Vagina (tissue), 2 donors: ENCODE results near the gene ZMYND15.

ENCODE experiments used
- POLR2A ChIP-seq, 2 donors: fragments of 450-650 bp; IDR thresholded peaks; one replicate each; pipeline ENCODE4 v1.6.1; 2017; ENCODE audit warnings: antibody characterized with exemption in 2 of 2, mild to moderate bottlenecking in 2 of 2, moderate library complexity in 2 of 2
- POLR2AphosphoS5 ChIP-seq, 2 donors: sonication (generic); formaldehyde crosslinking; IDR thresholded peaks; one replicate each; pipeline ENCODE4 v1.9.0; 2017; ENCODE audit warnings: antibody characterized with exemption in 2 of 2, mild to moderate bottlenecking in 2 of 2, low read depth in 1 of 2; ENCODE audit not compliant: insufficient read depth in 1 of 2
- TF ChIP-seq, protein P1 (sequence below), 3 experiments: fragments of 450-650 bp in 2 of 3; fragments of 200-600 bp in 1 of 3; sonication (generic) in 1 of 3; IDR thresholded peaks; one replicate each; pipeline ENCODE4 v1.5.1; 2017 to 2019; ENCODE audit warnings: antibody characterized with exemption in 3 of 3, mild to moderate bottlenecking in 2 of 3, moderate library complexity in 2 of 3

- TF ChIP-seq POLR2A (IDR thresholded peaks at IDR 0.05) (no peak), POLR2AphosphoS5 (IDR thresholded peaks at IDR 0.05; ENCODE audit: insufficient read depth in 1 of 2, low read depth in 1 of 2) (no peak)
- TF ChIP-seq, protein P1, sequence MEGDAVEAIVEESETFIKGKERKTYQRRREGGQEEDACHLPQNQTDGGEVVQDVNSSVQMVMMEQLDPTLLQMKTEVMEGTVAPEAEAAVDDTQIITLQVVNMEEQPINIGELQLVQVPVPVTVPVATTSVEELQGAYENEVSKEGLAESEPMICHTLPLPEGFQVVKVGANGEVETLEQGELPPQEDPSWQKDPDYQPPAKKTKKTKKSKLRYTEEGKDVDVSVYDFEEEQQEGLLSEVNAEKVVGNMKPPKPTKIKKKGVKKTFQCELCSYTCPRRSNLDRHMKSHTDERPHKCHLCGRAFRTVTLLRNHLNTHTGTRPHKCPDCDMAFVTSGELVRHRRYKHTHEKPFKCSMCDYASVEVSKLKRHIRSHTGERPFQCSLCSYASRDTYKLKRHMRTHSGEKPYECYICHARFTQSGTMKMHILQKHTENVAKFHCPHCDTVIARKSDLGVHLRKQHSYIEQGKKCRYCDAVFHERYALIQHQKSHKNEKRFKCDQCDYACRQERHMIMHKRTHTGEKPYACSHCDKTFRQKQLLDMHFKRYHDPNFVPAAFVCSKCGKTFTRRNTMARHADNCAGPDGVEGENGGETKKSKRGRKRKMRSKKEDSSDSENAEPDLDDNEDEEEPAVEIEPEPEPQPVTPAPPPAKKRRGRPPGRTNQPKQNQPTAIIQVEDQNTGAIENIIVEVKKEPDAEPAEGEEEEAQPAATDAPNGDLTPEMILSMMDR (IDR thresholded peaks at IDR 0.05) = no peak
Measured at GRCh38 chr17:4777969-4778760, 38.5 kb downstream of the ZMYND15 start.
